ENCODE data around the gene ANKDD1B.
"Not testable (repeated sequence)": the region's sequence is repeated elsewhere in the genome, so short reads cannot be mapped to it uniquely, and the experiment has no call there.

DNA sequence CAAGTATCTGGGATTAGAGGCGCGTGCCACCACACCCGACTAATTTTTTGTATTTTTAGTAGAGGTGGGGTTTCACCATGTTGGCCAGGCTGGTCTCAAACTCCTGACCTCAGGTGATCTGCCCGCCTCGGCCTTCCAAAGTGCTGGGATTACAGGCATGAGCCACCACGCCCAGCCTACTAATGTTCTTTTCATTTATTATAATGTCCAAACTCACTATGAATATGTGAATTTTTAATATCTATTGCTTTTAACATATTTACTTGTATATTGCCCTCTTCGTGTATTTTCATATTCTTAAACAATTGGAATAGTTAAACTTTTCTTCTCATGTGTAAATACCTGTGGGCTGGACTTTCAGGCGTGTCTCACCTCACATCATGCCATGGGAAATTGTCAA is 33.0 kb upstream of the ANKDD1B start:
- TF ChIP-seq MAFK (IDR thresholded peaks at IDR 0.05; ENCODE audit: partially characterized antibody); ZSCAN20 (CRISPR knock-in tag; IDR thresholded peaks at IDR 0.05); REST (IDR thresholded peaks at IDR 0.05); BHLHE40 (IDR thresholded peaks at IDR 0.05; ENCODE audit: low read depth, low read length); CTCF (IDR thresholded peaks at IDR 0.05); ZFP36 (IDR thresholded peaks at IDR 0.05; ENCODE audit: borderline replicate concordance, partially characterized antibody); HOXB5 (CRISPR knock-in tag; IDR thresholded peaks at IDR 0.05); CHD2 (IDR thresholded peaks at IDR 0.05; ENCODE audit: low read length, partially characterized antibody); JUNB (IDR thresholded peaks at IDR 0.05); CEBPB (IDR thresholded peaks at IDR 0.05): not testable (repeated sequence)
- TF ChIP-seq, protein P1, sequence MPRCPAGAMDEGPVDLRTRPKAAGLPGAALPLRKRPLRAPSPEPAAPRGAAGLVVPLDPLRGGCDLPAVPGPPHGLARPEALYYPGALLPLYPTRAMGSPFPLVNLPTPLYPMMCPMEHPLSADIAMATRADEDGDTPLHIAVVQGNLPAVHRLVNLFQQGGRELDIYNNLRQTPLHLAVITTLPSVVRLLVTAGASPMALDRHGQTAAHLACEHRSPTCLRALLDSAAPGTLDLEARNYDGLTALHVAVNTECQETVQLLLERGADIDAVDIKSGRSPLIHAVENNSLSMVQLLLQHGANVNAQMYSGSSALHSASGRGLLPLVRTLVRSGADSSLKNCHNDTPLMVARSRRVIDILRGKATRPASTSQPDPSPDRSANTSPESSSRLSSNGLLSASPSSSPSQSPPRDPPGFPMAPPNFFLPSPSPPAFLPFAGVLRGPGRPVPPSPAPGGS (IDR thresholded peaks at IDR 0.05) = not testable (repeated sequence)
